MCF 10A (cell line): ENCODE measurements around the gene CACNB4. TPM values are rescaled to one million over a fixed set of nuclear protein-coding genes. Genes with fewer than 3 reads are reported as not detected.

Experiments
- BruUV-seq: library from RNA; stranded (reverse); fragments of 400-500 nt; replicated peaks from 2 replicates; lab custom pipeline; 2021; lab: Mats Ljungman, UMichigan
- CTCF ChIA-PET: fragments of 300-600 bp; sonication (Branson Sonifier 250); formaldehyde crosslinking; extraction: SDS; loops from one replicate; lab custom pipeline; 2021; ENCODE audit warnings: antibody characterized with exemption, inconsistent platforms; lab: Yijun Ruan, JAX
- POLR2A ChIA-PET: fragments of 300-600, 350-650 bp; sonication (Branson Sonifier 250); formaldehyde crosslinking; extraction: SDS; loops from one replicate; lab custom pipeline; 2020; ENCODE audit warnings: antibody characterized with exemption, inconsistent platforms; lab: Yijun Ruan, JAX
- DNase-seq: peaks from one replicate; pipeline ENCODE4 v3.0.0-alpha.2; 2018; ENCODE audit not compliant: unreplicated experiment
- H3K27ac Mint-ChIP-seq: one replicate; pipeline ENCODE4 v1.8.0; 2022; ENCODE audit warnings: mild to moderate bottlenecking, low read depth, mixed read lengths; ENCODE audit not compliant: unreplicated experiment
- H3K27me3 Mint-ChIP-seq: one replicate; pipeline ENCODE4 v1.8.0; 2022; ENCODE audit warnings: mixed read lengths; ENCODE audit not compliant: insufficient read depth, unreplicated experiment
- H3K36me3 Mint-ChIP-seq: one replicate; pipeline ENCODE4 v1.8.0; 2022; ENCODE audit warnings: mild to moderate bottlenecking, moderate library complexity, mixed read lengths; ENCODE audit not compliant: insufficient read depth, unreplicated experiment
- H3K4me1 Mint-ChIP-seq: one replicate; pipeline ENCODE4 v1.8.0; 2022; ENCODE audit warnings: mixed read lengths; ENCODE audit not compliant: insufficient read depth, unreplicated experiment
- H3K4me3 Mint-ChIP-seq: one replicate; pipeline ENCODE4 v1.8.0; 2022; ENCODE audit warnings: mild to moderate bottlenecking, moderate library complexity, mixed read lengths; ENCODE audit not compliant: unreplicated experiment
- H3K9me3 Mint-ChIP-seq: one replicate; pipeline ENCODE4 v1.8.0; 2022; ENCODE audit warnings: mixed read lengths; ENCODE audit not compliant: unreplicated experiment
- intact Hi-C: fragments of 100-400 bp; cut with micrococcal nuclease; formaldehyde crosslinking; loops from 2 replicates; pipeline ENCODE4 v1.14.1; 2022
- total RNA-seq: library from RNA; stranded (reverse); gene quantifications from 2 replicates; pipeline ENCODE4 v1.2.3, GENCODE V29; 2022
- TF ChIP-seq, protein P1 (sequence below): fragments of 200-600 bp; IDR thresholded peaks from one replicate; pipeline ENCODE4 v1.8.0; 2022; ENCODE audit warnings: antibody characterized with exemption, mild to moderate bottlenecking; ENCODE audit not compliant: unreplicated experiment

CACNB4 gene
- total RNA-seq, 1 experiment from 2014 or later = 0.49 TPM

DNA sequence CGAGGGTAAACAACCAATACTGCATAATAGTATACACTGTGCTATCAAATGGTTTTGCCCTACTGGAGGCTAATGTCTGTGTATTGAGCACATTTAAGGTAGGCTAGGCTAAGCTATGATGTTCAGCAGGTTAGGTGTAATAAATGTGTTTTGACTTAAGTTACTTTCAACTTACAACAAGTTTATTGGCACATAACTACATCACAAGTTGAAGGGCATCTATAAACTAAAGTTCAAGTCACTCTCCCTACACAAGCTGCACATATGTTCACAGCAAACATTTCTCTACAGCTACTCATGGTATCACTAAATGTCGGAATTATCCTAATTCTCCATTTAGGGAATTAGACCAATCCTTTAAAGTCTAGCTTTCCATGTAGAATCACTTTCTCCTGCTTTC, 282.0 kb downstream of the CACNB4 start:
- intact Hi-C loops = no loop called here
- no TSS peak for BruUV-seq
- peaks cover 6% of the 10 kb centered on the region for H3K36me3 Mint-ChIP-seq
- no peak overlapping the region for H3K27ac Mint-ChIP-seq
- no peak overlapping the region for H3K4me3 Mint-ChIP-seq
- H3K9me3 Mint-ChIP-seq = peaks cover 4% of the 10 kb centered on the region
- peaks cover 6% of the 10 kb centered on the region for H3K4me1 Mint-ChIP-seq
- no peaks in the 10 kb centered on the region for H3K27me3 Mint-ChIP-seq
- ChIA-PET POLR2A (interaction anchor here (1.4 kb wide), 1 partner anchor 11 kb away, joined by 3 read pairs; the partner anchor contains the start of gene ARL5A), CTCF (interaction anchor here (0.6 to 2.9 kb wide), 5 partner anchors 9 to 487 kb away, joined by 3 to 18 read pairs (median 6); no protein-coding TSS in a partner anchor)
- DNase-seq = no peak
- TF ChIP-seq, protein P1, sequence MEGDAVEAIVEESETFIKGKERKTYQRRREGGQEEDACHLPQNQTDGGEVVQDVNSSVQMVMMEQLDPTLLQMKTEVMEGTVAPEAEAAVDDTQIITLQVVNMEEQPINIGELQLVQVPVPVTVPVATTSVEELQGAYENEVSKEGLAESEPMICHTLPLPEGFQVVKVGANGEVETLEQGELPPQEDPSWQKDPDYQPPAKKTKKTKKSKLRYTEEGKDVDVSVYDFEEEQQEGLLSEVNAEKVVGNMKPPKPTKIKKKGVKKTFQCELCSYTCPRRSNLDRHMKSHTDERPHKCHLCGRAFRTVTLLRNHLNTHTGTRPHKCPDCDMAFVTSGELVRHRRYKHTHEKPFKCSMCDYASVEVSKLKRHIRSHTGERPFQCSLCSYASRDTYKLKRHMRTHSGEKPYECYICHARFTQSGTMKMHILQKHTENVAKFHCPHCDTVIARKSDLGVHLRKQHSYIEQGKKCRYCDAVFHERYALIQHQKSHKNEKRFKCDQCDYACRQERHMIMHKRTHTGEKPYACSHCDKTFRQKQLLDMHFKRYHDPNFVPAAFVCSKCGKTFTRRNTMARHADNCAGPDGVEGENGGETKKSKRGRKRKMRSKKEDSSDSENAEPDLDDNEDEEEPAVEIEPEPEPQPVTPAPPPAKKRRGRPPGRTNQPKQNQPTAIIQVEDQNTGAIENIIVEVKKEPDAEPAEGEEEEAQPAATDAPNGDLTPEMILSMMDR = no peak

DNA sequence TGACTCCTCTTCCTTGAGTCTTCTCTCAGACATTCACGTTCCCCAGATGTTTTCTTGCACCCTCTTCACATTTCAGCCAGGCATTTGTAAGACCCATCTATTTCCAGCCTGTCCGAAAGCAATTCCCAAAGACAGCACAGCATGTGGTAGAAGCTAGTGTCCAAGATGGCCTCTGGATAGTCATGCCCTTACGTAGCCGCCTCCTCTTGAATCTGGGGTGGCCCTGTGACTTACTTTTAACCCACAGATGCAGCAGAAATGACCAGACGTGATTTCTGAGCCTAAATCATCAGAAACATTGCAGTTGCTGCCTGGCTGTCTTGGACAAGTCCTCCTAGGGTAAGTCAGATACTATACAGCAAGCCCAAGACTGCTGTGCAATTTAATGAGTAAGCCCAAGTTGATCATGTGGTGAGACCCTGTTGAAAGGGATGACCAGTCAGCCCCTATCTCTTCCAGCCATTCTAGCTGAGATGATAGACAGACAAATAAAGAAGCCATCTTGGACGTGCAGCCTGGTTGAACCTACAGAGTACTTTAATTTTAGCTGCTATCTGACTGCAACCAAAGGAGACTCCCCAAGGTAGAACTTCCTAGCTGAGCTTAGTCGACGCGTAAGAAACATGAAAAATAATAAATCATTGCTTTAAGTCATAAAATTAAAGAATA, 282.9 kb downstream of the CACNB4 start:
- no peak overlapping the region for H3K27ac Mint-ChIP-seq
- H3K9me3 Mint-ChIP-seq = peaks cover under 1% of the 10 kb centered on the region
- no peak for DNase-seq
- H3K27me3 Mint-ChIP-seq = no peaks in the 10 kb centered on the region
- TF ChIP-seq, protein P1 = no peak
- ChIA-PET CTCF (interaction anchor here (0.6 to 2.9 kb wide), 5 partner anchors 8 to 486 kb away, joined by 3 to 18 read pairs (median 6); no protein-coding TSS in a partner anchor), POLR2A (interaction anchor here (0.7 to 1.4 kb wide), 2 partner anchors 12 to 130 kb away, joined by 3 read pairs; partner anchors contain the start of gene ARL5A)
- intact Hi-C loops = no loop called here
- BruUV-seq = no TSS peak
- peaks cover 11% of the 10 kb centered on the region for H3K36me3 Mint-ChIP-seq
- H3K4me1 Mint-ChIP-seq = peaks cover 3% of the 10 kb centered on the region
- no peak overlapping the region for H3K4me3 Mint-ChIP-seq

GRCh38 chr2:151810489-151810888, 288.4 kb downstream of the CACNB4 start:
- TF ChIP-seq, protein P1 = no peak
- intact Hi-C loops = no loop called here
- BruUV-seq = no TSS peak
- H3K27ac Mint-ChIP-seq = no peak overlapping the region
- H3K27me3 Mint-ChIP-seq = no peaks in the 10 kb centered on the region
- H3K4me3 Mint-ChIP-seq = no peak overlapping the region
- no peaks in the 10 kb centered on the region for H3K4me1 Mint-ChIP-seq
- ChIA-PET CTCF (interaction anchor here (0.7 to 1.0 kb wide), 2 partner anchors 203 to 825 kb away, joined by 3 to 6 read pairs; no protein-coding TSS in a partner anchor), POLR2A (interaction anchor here (0.6 to 1.0 kb wide), 3 partner anchors 16 to 689 kb away, joined by 3 to 4 read pairs (median 3); partner anchors contain the start of gene ARL5A)
- H3K9me3 Mint-ChIP-seq = no peaks in the 10 kb centered on the region
- no peak for DNase-seq
- peaks cover 7% of the 10 kb centered on the region for H3K36me3 Mint-ChIP-seq

GRCh38 chr2:151809073-151809383, 289.8 kb downstream of the CACNB4 start:
- POLR2A ChIA-PET = no interaction called here

More at GRCh38 chr2:151809073-151809383, 289.8 kb downstream of the CACNB4 start:
- Mint-ChIP-seq H3K27ac (no peak overlapping the region), H3K27me3 (no peaks in the 10 kb centered on the region), H3K9me3 (no peaks in the 10 kb centered on the region), H3K4me1 (no peaks in the 10 kb centered on the region), H3K4me3 (no peak overlapping the region), H3K36me3 (peaks cover 7% of the 10 kb centered on the region)
- TF ChIP-seq, protein P1 = no peak
- DNase-seq = no peak
- BruUV-seq = no TSS peak
- intact Hi-C loops = no loop called here
- CTCF ChIA-PET = interaction anchor here (1.2 to 3.6 kb wide), 2 partner anchors 8 to 216 kb away, joined by 4 to 18 read pairs; no protein-coding TSS in a partner anchor
